PC-3 (cell line): ENCODE data around the gene HLCS.

Experiments
- CTCF ChIP-seq: fragments of 300-600 bp; sonication (generic); conservative IDR thresholded peaks from 2 replicates; pipeline ENCODE4 v1.5.1; 2017; ENCODE audit warnings: antibody characterized with exemption, low read depth, mild to moderate bottlenecking, low read length
- EZH2 ChIP-seq: fragments of 300-600 bp; sonication (generic); IDR thresholded peaks from one replicate; pipeline ENCODE4 v1.6.1; 2017; ENCODE audit warnings: antibody characterized with exemption, mild to moderate bottlenecking, low read length; ENCODE audit not compliant: unreplicated experiment
- EZH2phosphoT487 ChIP-seq: fragments of 300-600 bp; sonication (generic); IDR thresholded peaks from 2 replicates; pipeline ENCODE4 v1.6.1; 2018; ENCODE audit warnings: mild to moderate bottlenecking, antibody characterized with exemption, low read length, borderline replicate concordance

GRCh38 chr21:37001441-37001840 lies 35.0 kb upstream of the HLCS start:
- no peak for TF ChIP-seq CTCF
- TF ChIP-seq EZH2phosphoT487, result no peak
- no peak for TF ChIP-seq EZH2
